ENCODE data around the gene NEDD4.

GRCh38 chr15:56019060-56019793 lies 25.8 kb upstream of the NEDD4 start:
- no peak for TF ChIP-seq CTCF (IDR thresholded peaks at IDR 0.05; ENCODE audit: poor library complexity, severe bottlenecking)
- TF ChIP-seq TAF1 (IDR thresholded peaks at IDR 0.05; ENCODE audit: low read depth): no peak
- TF ChIP-seq EP300 (conservative IDR thresholded peaks at IDR 0.05; ENCODE audit: poor library complexity, severe bottlenecking): no peak
- no peak for TF ChIP-seq POLR2AphosphoS5 (IDR thresholded peaks at IDR 0.05)
- TF ChIP-seq REST (IDR thresholded peaks at IDR 0.05; ENCODE audit: borderline replicate concordance): no peak
- no peak for TF ChIP-seq SMC3 (conservative IDR thresholded peaks at IDR 0.05; ENCODE audit: poor library complexity)

All from neural cell (in vitro differentiated cells).